IMR-90 (cell line): Measurements from ENCODE around the gene GABBR2. TPM values are rescaled to one million over a fixed set of nuclear protein-coding genes. Genes with fewer than 3 reads are reported as not detected.

Source experiments
- ATAC-seq: fragments of 200-7000 bp; cut with Tn5 transposase; 2 replicates; pipeline ENCODE4 v1.9.1; 2020; ENCODE audit warnings: low read depth, mild to moderate bottlenecking, moderate library complexity
- BruUV-seq: library from RNA; stranded (reverse); fragments of 400-500 nt; replicated peaks from 2 replicates; lab custom pipeline; 2021; lab: Mats Ljungman, UMichigan
- CTCF ChIA-PET: fragments of 300-600 bp; formaldehyde crosslinking; extraction: SDS; loops from one replicate; lab custom pipeline; 2021; ENCODE audit warnings: antibody characterized with exemption; lab: Yijun Ruan, JAX
- POLR2A ChIA-PET: fragments of 300-600 bp; sonication (Branson Sonifier 250); formaldehyde crosslinking; loops from one replicate; lab custom pipeline; 2022; ENCODE audit warnings: antibody characterized with exemption; ENCODE audit not compliant: unreplicated experiment; lab: Charles Lee
- DNase-seq: peaks from one replicate; pipeline ENCODE4 v3.0.0; 2013
- H2AFZ ChIP-seq: replicated peaks from 2 replicates; pipeline ENCODE3; 2013; ENCODE audit warnings: low read length, mild to moderate bottlenecking; ENCODE audit not compliant: poor library complexity
- H2AK5ac ChIP-seq: 2 replicates; pipeline ENCODE4 v1.6.1; 2013; ENCODE audit warnings: low read depth, low read length, inconsistent platforms
- H2AK9ac ChIP-seq: replicated peaks from 2 replicates; pipeline ENCODE3; 2013; ENCODE audit warnings: mild to moderate bottlenecking, low read depth, low read length, moderate library complexity; ENCODE audit not compliant: poor library complexity
- H2BK120ac ChIP-seq: 2 replicates; pipeline ENCODE4 v1.6.1; 2013; ENCODE audit warnings: low read depth, low read length, inconsistent platforms
- H2BK15ac ChIP-seq: 3 replicates; pipeline ENCODE4 v1.6.1; 2013; ENCODE audit warnings: low read depth, low read length, inconsistent platforms
- H2BK20ac ChIP-seq: 2 replicates; pipeline ENCODE4 v1.6.1; 2013; ENCODE audit warnings: low read depth, mild to moderate bottlenecking, inconsistent platforms, low read length, moderate library complexity
- H2BK5ac ChIP-seq: 2 replicates; pipeline ENCODE4 v1.6.1; 2013; ENCODE audit warnings: mild to moderate bottlenecking, low read depth, low read length, inconsistent platforms; ENCODE audit not compliant: poor library complexity, severe bottlenecking
- H3K14ac ChIP-seq: replicated peaks from 2 replicates; pipeline ENCODE4 v1.6.1; 2013; ENCODE audit warnings: low read depth, low read length, inconsistent platforms
- H3K18ac ChIP-seq: 2 replicates; pipeline ENCODE4 v1.6.1; 2013; ENCODE audit warnings: low read depth, low read length, control low read depth
- H3K23ac ChIP-seq: 2 replicates; pipeline ENCODE4 v1.6.1; 2013; ENCODE audit warnings: low read depth, low read length, inconsistent platforms
- H3K27ac ChIP-seq: 2 replicates; pipeline ENCODE4 v1.5.1; 2013; ENCODE audit warnings: mild to moderate bottlenecking, control low read depth, low read length; ENCODE audit not compliant: insufficient read depth
- H3K27me3 ChIP-seq: 2 replicates; pipeline ENCODE4 v1.6.1; 2013; ENCODE audit warnings: low read length; ENCODE audit not compliant: control insufficient read depth, insufficient read depth
- H3K36me3 ChIP-seq: 2 replicates; pipeline ENCODE4 v1.6.1; 2013; ENCODE audit warnings: low read length, mixed read lengths; ENCODE audit not compliant: control insufficient read depth, insufficient read depth
- H3K4ac ChIP-seq: 2 replicates; pipeline ENCODE4 v1.6.1; 2013; ENCODE audit warnings: low read depth, low read length, inconsistent platforms
- H3K4me1 ChIP-seq: 2 replicates; pipeline ENCODE4 v1.6.1; 2013; ENCODE audit warnings: low read length, mixed read lengths; ENCODE audit not compliant: control insufficient read depth, insufficient read depth
- H3K4me2 ChIP-seq: 2 replicates; pipeline ENCODE4 v1.6.1; 2013; ENCODE audit warnings: low read depth, mild to moderate bottlenecking, control low read depth, low read length, moderate library complexity
- H3K4me3 ChIP-seq: 2 replicates; pipeline ENCODE4 v1.5.1; 2013; ENCODE audit warnings: low read depth, mild to moderate bottlenecking, control low read depth, low read length, moderate library complexity; ENCODE audit not compliant: insufficient read depth
- H3K56ac ChIP-seq: 2 replicates; pipeline ENCODE4 v1.6.1; 2013; ENCODE audit warnings: low read length, inconsistent platforms; ENCODE audit not compliant: insufficient read depth; ENCODE audit errors: extremely low read depth
- H3K79me1 ChIP-seq, 2 experiments: 2 replicates each; pipeline ENCODE4 v1.6.1; 2013; ENCODE audit warnings: low read length in 2 of 2, inconsistent platforms in 1 of 2, low read depth in 1 of 2
- H3K9ac ChIP-seq: 2 replicates; pipeline ENCODE4 v1.6.1; 2013; ENCODE audit warnings: low read depth, low read length, control low read depth
- H3K9me1 ChIP-seq: 2 replicates; pipeline ENCODE4 v1.6.1; 2013; ENCODE audit warnings: low read length, inconsistent platforms; ENCODE audit not compliant: insufficient read depth
- H3K9me3 ChIP-seq: 2 replicates; pipeline ENCODE4 v1.6.1; 2013; ENCODE audit warnings: low read length; ENCODE audit not compliant: control insufficient read depth, insufficient read depth
- H4K20me1 ChIP-seq: 2 replicates; pipeline ENCODE4 v1.6.1; 2013; ENCODE audit warnings: low read length, inconsistent platforms; ENCODE audit not compliant: insufficient read depth
- H4K5ac ChIP-seq: 2 replicates; pipeline ENCODE4 v1.6.1; 2013; ENCODE audit warnings: mild to moderate bottlenecking, low read depth, low read length, control low read depth
- H4K8ac ChIP-seq, 2 experiments: 2 replicates each; pipeline ENCODE4 v1.6.1; 2013; ENCODE audit warnings: low read depth in 2 of 2, low read length in 2 of 2, control low read depth in 1 of 2, inconsistent platforms in 1 of 2
- H4K91ac ChIP-seq: 2 replicates; pipeline ENCODE4 v1.6.1; 2013; ENCODE audit warnings: low read depth, low read length, inconsistent platforms; ENCODE audit not compliant: insufficient read depth
- CHD1 ChIP-seq: IDR thresholded peaks from 2 replicates; pipeline ENCODE4 v1.6.1; 2012; ENCODE audit warnings: low read depth, low read length, improper control_type of control experiment
- FOS ChIP-seq: fragments of 150-350 bp; IDR thresholded peaks from 2 replicates; pipeline ENCODE4 v1.6.1; 2016; ENCODE audit warnings: low read depth, low read length
- MAZ ChIP-seq: IDR thresholded peaks from 2 replicates; pipeline ENCODE4 v1.6.1; 2012; ENCODE audit warnings: low read depth, mild to moderate bottlenecking, low read length, improper control_type of control experiment, moderate library complexity, borderline replicate concordance
- MXI1 ChIP-seq: IDR thresholded peaks from 2 replicates; pipeline ENCODE4 v1.6.1; 2012; ENCODE audit warnings: low read depth, mild to moderate bottlenecking, low read length, moderate library complexity, borderline replicate concordance
- NFE2L2 ChIP-seq: fragments of 150-350 bp; IDR thresholded peaks from 2 replicates; pipeline ENCODE4 v1.6.1; 2016; ENCODE audit warnings: low read depth, mild to moderate bottlenecking, low read length
- POLR2A ChIP-seq: IDR thresholded peaks from 2 replicates; pipeline ENCODE4 v1.6.1; 2012; ENCODE audit warnings: mild to moderate bottlenecking, low read depth, low read length
- RAD21 ChIP-seq: IDR thresholded peaks from 2 replicates; pipeline ENCODE4 v1.6.1; 2012; ENCODE audit warnings: low read length, improper control_type of control experiment
- RCOR1 ChIP-seq: IDR thresholded peaks from 2 replicates; pipeline ENCODE4 v1.6.1; 2012; ENCODE audit warnings: mild to moderate bottlenecking, low read length, improper control_type of control experiment; ENCODE audit not compliant: insufficient replicate concordance
- RFX5 ChIP-seq: IDR thresholded peaks from 2 replicates; pipeline ENCODE4 v1.8.0; 2012; ENCODE audit warnings: low read depth, mild to moderate bottlenecking, low read length, moderate library complexity
- WGBS, 2 experiments: methylation state at CpG; one replicate each; pipeline versions ENCODE4 v1.1.5 to v1.1.7; 2013; ENCODE audit warnings: missing lambda C conversion rate in 2 of 2; ENCODE audit not compliant: insufficient read length in 1 of 2; ENCODE audit errors: extremely low coverage in 2 of 2; 5-methylcytosine and 5-hydroxymethylcytosine counted together
- dilution Hi-C: fragments of 300-500 bp; cut with HindIII; formaldehyde crosslinking; loops from one replicate; pipeline ENCODE4 v1.14.3; 2018; ENCODE audit warnings: low sequenced_read_pairs; ENCODE audit not compliant: unreplicated experiment
- in situ Hi-C: fragments of 300-500 bp; cut with MboI; formaldehyde crosslinking; loops from 3 replicates; pipeline ENCODE4 v1.14.3; 2019; ENCODE audit warnings: low sequenced_read_pairs, inconsistent platforms, mixed read lengths
- intact Hi-C: fragments of 100-400 bp; cut with micrococcal nuclease; formaldehyde crosslinking; loops from 2 replicates; pipeline ENCODE4 v1.10.0; 2022
- polyA plus RNA-seq, 3 experiments: library from polyadenylated mRNA; depleted of rRNA; stranded (reverse); fragments of >200 nt; gene quantifications; 2 replicates each; pipeline ENCODE4 v1.2.3, GENCODE V29; 2012; ENCODE audit warnings: low replicate concordance in 1 of 3
- total RNA-seq: library from RNA; depleted of rRNA; stranded (reverse); fragments of >200 nt; gene quantifications from 2 replicates; pipeline ENCODE4 v1.2.3, GENCODE V29; 2012
- TF ChIP-seq, protein P1 (sequence below): conservative IDR thresholded peaks from 2 replicates; pipeline ENCODE4 v1.5.1; 2012; ENCODE audit warnings: mild to moderate bottlenecking, low read depth, low read length, improper control_type of control experiment
- TF ChIP-seq, protein P2 (sequence below): fragments of 150-350 bp; IDR thresholded peaks from 2 replicates; pipeline ENCODE4 v1.6.1; 2017; ENCODE audit warnings: mild to moderate bottlenecking, antibody characterized with exemption, low read length, low read depth
- TF ChIP-seq, protein P3 (sequence below): fragments of 150-350 bp; IDR thresholded peaks from 2 replicates; pipeline ENCODE4 v1.6.1; 2016; ENCODE audit warnings: low read depth, mild to moderate bottlenecking, low read length, moderate library complexity, borderline replicate concordance

Gene GABBR2
- total and polyA plus RNA-seq, 2 of the 4 experiments (the other 2 are of a cell fraction): 14.2 to 20.3 TPM

DNA sequence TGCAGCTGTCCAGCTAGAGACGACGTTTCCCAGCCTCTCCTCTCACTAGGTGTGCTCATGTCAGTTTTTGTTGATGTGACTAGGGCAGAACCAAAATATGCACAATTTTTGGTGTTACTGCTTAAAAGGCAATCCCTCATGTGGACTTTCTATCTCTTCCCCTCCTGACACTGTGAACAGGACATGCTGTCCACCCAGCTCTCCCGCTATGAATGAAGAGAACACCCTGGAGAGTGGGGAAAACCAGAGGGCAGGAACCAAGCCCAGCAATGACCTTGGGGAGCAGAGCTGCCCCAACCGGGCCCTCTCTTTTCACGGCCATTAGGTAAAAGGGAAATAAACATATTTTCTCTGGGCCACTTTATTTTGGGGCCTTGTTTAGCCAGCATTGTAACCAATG is 406.6 kb downstream of the GABBR2 start:
- H2AK5ac ChIP-seq: no peak overlapping the region
- no peak overlapping the region for H2BK20ac ChIP-seq
- H3K27ac ChIP-seq: no peak overlapping the region
- H2BK15ac ChIP-seq: no peak overlapping the region
- POLR2A ChIA-PET: no interaction called here
- no peak overlapping the region for H4K91ac ChIP-seq
- no peak overlapping the region for H3K4me2 ChIP-seq
- intact Hi-C loops (no loop called here), in situ Hi-C loops (no loop called here), dilution Hi-C loops (no loop called here)
- no peak for ATAC-seq
- no peak overlapping the region for H3K4me3 ChIP-seq
- H3K27me3 ChIP-seq: no peaks in the 10 kb centered on the region
- H3K14ac ChIP-seq: no peak overlapping the region
- no peak overlapping the region for H3K56ac ChIP-seq
- H2AK9ac ChIP-seq: no peak overlapping the region
- no peak overlapping the region for H3K18ac ChIP-seq
- no peaks in the 10 kb centered on the region for H4K20me1 ChIP-seq
- H4K8ac ChIP-seq: no peak overlapping the region
- no peak overlapping the region for H2BK120ac ChIP-seq
- H3K4ac ChIP-seq: no peak overlapping the region
- H3K9me1 ChIP-seq: 0 out of 2 replicates have a peak, but pooled peaks cover 3% of the 10 kb centered on the region
- WGBS, 2 experiments: no CpG with 5 or more reads among the region's 5 CpGs
- no peaks in the 10 kb centered on the region for H3K79me1 ChIP-seq
- no peak overlapping the region for H4K5ac ChIP-seq
- H2BK5ac ChIP-seq: no peak overlapping the region
- H3K23ac ChIP-seq: no peak overlapping the region
- no peaks in the 10 kb centered on the region for H3K4me1 ChIP-seq
- no TSS peak for BruUV-seq
- CTCF ChIA-PET: interaction anchor here (1.5 kb wide), 1 partner anchor 13 kb away, joined by 5 read pairs; no protein-coding TSS in a partner anchor
- no peaks in the 10 kb centered on the region for H3K9me3 ChIP-seq
- DNase-seq: no peak
- no peak overlapping the region for H2AFZ ChIP-seq
- peaks cover 19% of the 10 kb centered on the region for H3K36me3 ChIP-seq
- no peak overlapping the region for H3K9ac ChIP-seq
- TF ChIP-seq RFX5 (no peak), FOS (no peak), RAD21 (no peak), CHD1 (no peak), MXI1 (no peak), RCOR1 (no peak), MAZ (no peak), NFE2L2 (no peak), POLR2A (no peak)
- TF ChIP-seq, protein P1, sequence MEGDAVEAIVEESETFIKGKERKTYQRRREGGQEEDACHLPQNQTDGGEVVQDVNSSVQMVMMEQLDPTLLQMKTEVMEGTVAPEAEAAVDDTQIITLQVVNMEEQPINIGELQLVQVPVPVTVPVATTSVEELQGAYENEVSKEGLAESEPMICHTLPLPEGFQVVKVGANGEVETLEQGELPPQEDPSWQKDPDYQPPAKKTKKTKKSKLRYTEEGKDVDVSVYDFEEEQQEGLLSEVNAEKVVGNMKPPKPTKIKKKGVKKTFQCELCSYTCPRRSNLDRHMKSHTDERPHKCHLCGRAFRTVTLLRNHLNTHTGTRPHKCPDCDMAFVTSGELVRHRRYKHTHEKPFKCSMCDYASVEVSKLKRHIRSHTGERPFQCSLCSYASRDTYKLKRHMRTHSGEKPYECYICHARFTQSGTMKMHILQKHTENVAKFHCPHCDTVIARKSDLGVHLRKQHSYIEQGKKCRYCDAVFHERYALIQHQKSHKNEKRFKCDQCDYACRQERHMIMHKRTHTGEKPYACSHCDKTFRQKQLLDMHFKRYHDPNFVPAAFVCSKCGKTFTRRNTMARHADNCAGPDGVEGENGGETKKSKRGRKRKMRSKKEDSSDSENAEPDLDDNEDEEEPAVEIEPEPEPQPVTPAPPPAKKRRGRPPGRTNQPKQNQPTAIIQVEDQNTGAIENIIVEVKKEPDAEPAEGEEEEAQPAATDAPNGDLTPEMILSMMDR: no peak
- TF ChIP-seq, protein P2, sequence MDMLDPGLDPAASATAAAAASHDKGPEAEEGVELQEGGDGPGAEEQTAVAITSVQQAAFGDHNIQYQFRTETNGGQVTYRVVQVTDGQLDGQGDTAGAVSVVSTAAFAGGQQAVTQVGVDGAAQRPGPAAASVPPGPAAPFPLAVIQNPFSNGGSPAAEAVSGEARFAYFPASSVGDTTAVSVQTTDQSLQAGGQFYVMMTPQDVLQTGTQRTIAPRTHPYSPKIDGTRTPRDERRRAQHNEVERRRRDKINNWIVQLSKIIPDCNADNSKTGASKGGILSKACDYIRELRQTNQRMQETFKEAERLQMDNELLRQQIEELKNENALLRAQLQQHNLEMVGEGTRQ: no peak
- TF ChIP-seq, protein P3, sequence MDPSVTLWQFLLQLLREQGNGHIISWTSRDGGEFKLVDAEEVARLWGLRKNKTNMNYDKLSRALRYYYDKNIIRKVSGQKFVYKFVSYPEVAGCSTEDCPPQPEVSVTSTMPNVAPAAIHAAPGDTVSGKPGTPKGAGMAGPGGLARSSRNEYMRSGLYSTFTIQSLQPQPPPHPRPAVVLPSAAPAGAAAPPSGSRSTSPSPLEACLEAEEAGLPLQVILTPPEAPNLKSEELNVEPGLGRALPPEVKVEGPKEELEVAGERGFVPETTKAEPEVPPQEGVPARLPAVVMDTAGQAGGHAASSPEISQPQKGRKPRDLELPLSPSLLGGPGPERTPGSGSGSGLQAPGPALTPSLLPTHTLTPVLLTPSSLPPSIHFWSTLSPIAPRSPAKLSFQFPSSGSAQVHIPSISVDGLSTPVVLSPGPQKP: no peak
